Measurements from ENCODE around the gene APOBEC3B.

Gene APOBEC3B

GRCh38 chr22:39026509-39027150 is 44.5 kb downstream of the APOBEC3B start:
- no peak for TF ChIP-seq TCF12 (IDR thresholded peaks at IDR 0.05; ENCODE audit: low read depth)
- no peak for TF ChIP-seq CREB1 (IDR thresholded peaks at IDR 0.05; ENCODE audit: low read depth)
- TF ChIP-seq TAF1 (IDR thresholded peaks at IDR 0.05; ENCODE audit: low read depth), result no peak
- TF ChIP-seq, protein P1, sequence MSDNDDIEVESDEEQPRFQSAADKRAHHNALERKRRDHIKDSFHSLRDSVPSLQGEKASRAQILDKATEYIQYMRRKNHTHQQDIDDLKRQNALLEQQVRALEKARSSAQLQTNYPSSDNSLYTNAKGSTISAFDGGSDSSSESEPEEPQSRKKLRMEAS (IDR thresholded peaks at IDR 0.05), result no peak
- no peak for TF ChIP-seq ZBTB7A (IDR thresholded peaks at IDR 0.05; ENCODE audit: low read depth)
- no peak for TF ChIP-seq EP300 (IDR thresholded peaks at IDR 0.05; ENCODE audit: borderline replicate concordance)
- no peak for TF ChIP-seq FOXM1 (IDR thresholded peaks at IDR 0.05; ENCODE audit: borderline replicate concordance, low read depth)
- no peak for TF ChIP-seq YY1 (IDR thresholded peaks at IDR 0.05; ENCODE audit: low read depth)
- no peak for TF ChIP-seq RAD21 (IDR thresholded peaks at IDR 0.05; ENCODE audit: low read depth)
- no peak for TF ChIP-seq CEBPB (IDR thresholded peaks at IDR 0.05)
- TF ChIP-seq TEAD4 (IDR thresholded peaks at IDR 0.05), result no peak
- TF ChIP-seq, protein P2, sequence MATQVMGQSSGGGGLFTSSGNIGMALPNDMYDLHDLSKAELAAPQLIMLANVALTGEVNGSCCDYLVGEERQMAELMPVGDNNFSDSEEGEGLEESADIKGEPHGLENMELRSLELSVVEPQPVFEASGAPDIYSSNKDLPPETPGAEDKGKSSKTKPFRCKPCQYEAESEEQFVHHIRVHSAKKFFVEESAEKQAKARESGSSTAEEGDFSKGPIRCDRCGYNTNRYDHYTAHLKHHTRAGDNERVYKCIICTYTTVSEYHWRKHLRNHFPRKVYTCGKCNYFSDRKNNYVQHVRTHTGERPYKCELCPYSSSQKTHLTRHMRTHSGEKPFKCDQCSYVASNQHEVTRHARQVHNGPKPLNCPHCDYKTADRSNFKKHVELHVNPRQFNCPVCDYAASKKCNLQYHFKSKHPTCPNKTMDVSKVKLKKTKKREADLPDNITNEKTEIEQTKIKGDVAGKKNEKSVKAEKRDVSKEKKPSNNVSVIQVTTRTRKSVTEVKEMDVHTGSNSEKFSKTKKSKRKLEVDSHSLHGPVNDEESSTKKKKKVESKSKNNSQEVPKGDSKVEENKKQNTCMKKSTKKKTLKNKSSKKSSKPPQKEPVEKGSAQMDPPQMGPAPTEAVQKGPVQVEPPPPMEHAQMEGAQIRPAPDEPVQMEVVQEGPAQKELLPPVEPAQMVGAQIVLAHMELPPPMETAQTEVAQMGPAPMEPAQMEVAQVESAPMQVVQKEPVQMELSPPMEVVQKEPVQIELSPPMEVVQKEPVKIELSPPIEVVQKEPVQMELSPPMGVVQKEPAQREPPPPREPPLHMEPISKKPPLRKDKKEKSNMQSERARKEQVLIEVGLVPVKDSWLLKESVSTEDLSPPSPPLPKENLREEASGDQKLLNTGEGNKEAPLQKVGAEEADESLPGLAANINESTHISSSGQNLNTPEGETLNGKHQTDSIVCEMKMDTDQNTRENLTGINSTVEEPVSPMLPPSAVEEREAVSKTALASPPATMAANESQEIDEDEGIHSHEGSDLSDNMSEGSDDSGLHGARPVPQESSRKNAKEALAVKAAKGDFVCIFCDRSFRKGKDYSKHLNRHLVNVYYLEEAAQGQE (IDR thresholded peaks at IDR 0.05; ENCODE audit: low read depth), result no peak
- no peak for TF ChIP-seq EGR1 (IDR thresholded peaks at IDR 0.05)
- TF ChIP-seq USF1 (IDR thresholded peaks at IDR 0.05), result no peak
- TF ChIP-seq NFIC (IDR thresholded peaks at IDR 0.05), result no peak

GRCh38 chr22:39027717-39028116 is 45.6 kb downstream of the APOBEC3B start:
- TF ChIP-seq YY1 (IDR thresholded peaks at IDR 0.05; ENCODE audit: low read depth) (no peak), TEAD4 (IDR thresholded peaks at IDR 0.05) (no peak), CREB1 (IDR thresholded peaks at IDR 0.05; ENCODE audit: low read depth) (no peak), TAF1 (IDR thresholded peaks at IDR 0.05; ENCODE audit: low read depth) (no peak), EP300 (IDR thresholded peaks at IDR 0.05; ENCODE audit: borderline replicate concordance) (no peak), ZBTB7A (IDR thresholded peaks at IDR 0.05; ENCODE audit: low read depth) (no peak), RAD21 (IDR thresholded peaks at IDR 0.05; ENCODE audit: low read depth) (no peak), CEBPB (IDR thresholded peaks at IDR 0.05) (no peak), USF1 (IDR thresholded peaks at IDR 0.05) (no peak), EGR1 (IDR thresholded peaks at IDR 0.05) (no peak)
- TF ChIP-seq, protein P2 (IDR thresholded peaks at IDR 0.05; ENCODE audit: low read depth), result no peak
- TF ChIP-seq, protein P1 (IDR thresholded peaks at IDR 0.05), result no peak

- TF ChIP-seq TCF12 (IDR thresholded peaks at IDR 0.05; ENCODE audit: low read depth) (no peak), USF1 (IDR thresholded peaks at IDR 0.05) (no peak), EGR1 (IDR thresholded peaks at IDR 0.05) (no peak), ZBTB7A (IDR thresholded peaks at IDR 0.05; ENCODE audit: low read depth) (no peak), FOXM1 (IDR thresholded peaks at IDR 0.05; ENCODE audit: borderline replicate concordance, low read depth) (no peak), TAF1 (IDR thresholded peaks at IDR 0.05; ENCODE audit: low read depth) (no peak)
Measured at GRCh38 chr22:39028281-39028680, 46.1 kb downstream of the APOBEC3B start.

GRCh38 chr22:39029227-39029626 is 47.1 kb downstream of the APOBEC3B start:
- TF ChIP-seq TEAD4 (IDR thresholded peaks at IDR 0.05) (no peak), USF1 (IDR thresholded peaks at IDR 0.05) (no peak), TAF1 (IDR thresholded peaks at IDR 0.05; ENCODE audit: low read depth) (no peak), FOXM1 (IDR thresholded peaks at IDR 0.05; ENCODE audit: borderline replicate concordance, low read depth) (no peak), CEBPB (IDR thresholded peaks at IDR 0.05) (no peak), EP300 (IDR thresholded peaks at IDR 0.05; ENCODE audit: borderline replicate concordance) (no peak), ZBTB7A (IDR thresholded peaks at IDR 0.05; ENCODE audit: low read depth) (no peak), EGR1 (IDR thresholded peaks at IDR 0.05) (no peak), CREB1 (IDR thresholded peaks at IDR 0.05; ENCODE audit: low read depth) (no peak), YY1 (IDR thresholded peaks at IDR 0.05; ENCODE audit: low read depth) (no peak), TCF12 (IDR thresholded peaks at IDR 0.05; ENCODE audit: low read depth) (no peak), NFIC (IDR thresholded peaks at IDR 0.05) (no peak), RAD21 (IDR thresholded peaks at IDR 0.05; ENCODE audit: low read depth) (no peak)
- TF ChIP-seq, protein P2 (IDR thresholded peaks at IDR 0.05; ENCODE audit: low read depth), result no peak
- TF ChIP-seq, protein P1 (IDR thresholded peaks at IDR 0.05), result no peak

All from Ishikawa (cell line).